ENCODE results near the gene SLC25A39.

DNA sequence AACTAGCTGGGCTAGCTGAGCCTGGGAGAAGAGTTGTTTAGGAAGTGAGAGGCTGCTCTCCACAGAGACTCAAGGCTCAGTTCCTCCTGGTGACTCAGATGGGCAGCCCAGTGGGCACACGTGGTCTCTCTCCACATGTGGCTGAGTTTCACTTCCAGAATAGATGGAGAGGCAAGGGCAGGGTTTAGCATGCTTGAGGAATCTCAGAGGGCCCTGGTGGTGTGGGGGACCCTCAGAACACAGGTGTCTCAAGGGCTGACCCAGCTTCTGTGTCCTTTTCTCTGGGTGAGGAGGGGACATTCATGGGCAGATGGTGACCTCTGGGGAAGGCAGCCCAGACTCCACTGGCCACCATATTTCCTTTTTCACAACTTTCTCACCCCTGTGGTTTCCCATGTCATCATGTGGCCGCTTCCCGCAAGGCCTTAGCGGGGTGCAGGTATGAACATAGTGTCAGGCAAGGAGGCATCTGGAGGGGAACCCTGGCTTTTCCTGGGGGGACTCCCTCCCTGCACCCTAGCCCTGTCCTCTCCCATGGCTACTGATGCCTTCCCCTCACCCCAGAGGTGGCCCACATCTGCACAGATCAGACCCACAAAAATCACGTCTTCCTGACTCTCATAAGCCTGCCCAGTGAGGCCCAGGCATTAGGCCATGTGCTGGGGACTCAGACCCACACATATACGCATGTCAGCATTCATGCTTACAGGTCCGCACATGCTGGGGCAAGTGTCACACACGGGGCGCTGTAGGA lies 23.8 kb upstream of the SLC25A39 start:
- TF ChIP-seq, protein P1, sequence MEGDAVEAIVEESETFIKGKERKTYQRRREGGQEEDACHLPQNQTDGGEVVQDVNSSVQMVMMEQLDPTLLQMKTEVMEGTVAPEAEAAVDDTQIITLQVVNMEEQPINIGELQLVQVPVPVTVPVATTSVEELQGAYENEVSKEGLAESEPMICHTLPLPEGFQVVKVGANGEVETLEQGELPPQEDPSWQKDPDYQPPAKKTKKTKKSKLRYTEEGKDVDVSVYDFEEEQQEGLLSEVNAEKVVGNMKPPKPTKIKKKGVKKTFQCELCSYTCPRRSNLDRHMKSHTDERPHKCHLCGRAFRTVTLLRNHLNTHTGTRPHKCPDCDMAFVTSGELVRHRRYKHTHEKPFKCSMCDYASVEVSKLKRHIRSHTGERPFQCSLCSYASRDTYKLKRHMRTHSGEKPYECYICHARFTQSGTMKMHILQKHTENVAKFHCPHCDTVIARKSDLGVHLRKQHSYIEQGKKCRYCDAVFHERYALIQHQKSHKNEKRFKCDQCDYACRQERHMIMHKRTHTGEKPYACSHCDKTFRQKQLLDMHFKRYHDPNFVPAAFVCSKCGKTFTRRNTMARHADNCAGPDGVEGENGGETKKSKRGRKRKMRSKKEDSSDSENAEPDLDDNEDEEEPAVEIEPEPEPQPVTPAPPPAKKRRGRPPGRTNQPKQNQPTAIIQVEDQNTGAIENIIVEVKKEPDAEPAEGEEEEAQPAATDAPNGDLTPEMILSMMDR (IDR thresholded peaks at IDR 0.05) = no peak
- TF ChIP-seq POLR2A (IDR thresholded peaks at IDR 0.05) = no peak

Measured in adrenal gland (tissue), 5 donors.